HG03159 (cell line): ENCODE results near the gene TP53TG3F.
"Not testable (repeated sequence)": the region's sequence is repeated elsewhere in the genome, so short reads cannot be mapped to it uniquely, and the experiment has no call there.

Source experiments
- ATAC-seq: cut with Tn5 transposase; IDR thresholded peaks from one replicate; pipeline ENCODE4 v1.9.1; 2021; ENCODE audit warnings: mild to moderate bottlenecking, moderate library complexity; ENCODE audit not compliant: unreplicated experiment

The TP53TG3F gene, protein sequence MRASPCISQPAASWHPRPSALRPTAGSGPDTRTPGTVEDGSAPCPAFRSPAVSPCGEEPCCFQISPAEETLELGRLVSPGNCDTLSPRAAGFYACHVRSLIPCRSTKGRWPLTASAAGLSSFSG

DNA sequence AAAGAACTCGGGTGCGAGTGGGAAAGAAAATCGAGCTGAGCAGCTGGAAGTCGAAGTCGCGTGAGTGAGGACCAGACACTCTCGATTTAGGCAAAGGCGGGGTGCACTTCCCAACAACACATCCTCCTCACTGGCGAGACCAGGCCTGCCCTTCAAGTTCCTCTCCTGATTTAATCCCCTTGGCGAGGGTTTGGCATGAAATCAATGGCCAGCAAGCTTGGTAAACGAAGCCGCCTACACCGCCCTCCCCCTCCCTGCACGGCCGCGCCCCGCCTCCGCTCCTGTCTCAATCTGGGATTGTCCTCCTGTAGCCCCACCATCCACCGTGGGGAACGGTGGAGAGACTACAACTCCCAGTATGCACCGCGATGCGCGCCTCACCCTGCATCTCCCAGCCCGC is at the start of gene TP53TG3F:
TSS of gene TP53TG3F (plus strand) at position 301 of the 400 bp plus-strand sequence. CDS start at position 369, 68 bp downstream.
- ATAC-seq: not testable (repeated sequence)

DNA sequence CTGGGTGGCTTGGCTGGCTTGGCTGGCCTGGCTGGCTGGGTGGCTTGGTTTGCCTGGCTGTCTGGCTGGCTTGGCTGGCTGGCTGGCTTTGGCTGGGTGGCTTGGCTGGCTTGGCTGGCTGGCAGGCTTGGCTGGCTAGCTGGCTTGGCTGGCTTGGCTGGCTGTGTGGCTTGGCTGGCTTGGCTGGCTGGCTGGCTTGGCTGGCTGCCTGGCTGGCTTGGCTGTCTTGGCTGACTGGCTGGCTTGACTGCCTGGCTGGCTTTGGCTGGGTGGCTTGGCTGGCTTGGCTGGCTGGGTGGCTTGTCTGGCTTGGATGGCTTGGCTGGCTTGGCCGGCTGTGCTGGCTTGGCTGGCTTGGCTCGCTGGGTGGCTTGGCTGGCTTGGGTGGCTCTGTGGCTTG is 32.2 kb downstream of the TP53TG3F start:
- not testable (repeated sequence) for ATAC-seq

GRCh38 chr16:33507231-33507630 is 47.8 kb downstream of the TP53TG3F start:
- not testable (repeated sequence) for ATAC-seq

DNA sequence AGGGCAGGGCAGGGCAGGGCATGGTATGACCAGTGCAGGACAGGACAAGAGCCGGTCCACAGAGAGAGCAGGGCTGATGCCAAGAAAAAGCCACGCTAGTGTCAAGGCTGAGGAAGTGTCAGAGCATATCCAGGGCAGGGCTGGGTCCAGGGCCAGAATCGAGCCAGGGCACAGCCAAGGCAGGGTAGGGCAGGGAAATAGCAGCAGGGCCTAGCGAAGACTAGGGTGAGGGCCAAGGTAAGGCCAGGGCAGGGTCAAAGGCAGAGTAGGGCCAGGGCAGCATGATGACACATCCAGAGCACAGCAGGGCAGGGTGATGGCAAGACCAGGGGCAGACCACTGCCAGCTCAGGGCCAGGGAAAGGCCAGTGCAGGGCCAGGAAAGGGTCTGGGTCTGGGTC is 49.7 kb downstream of the TP53TG3F start:
- not testable (repeated sequence) for ATAC-seq

- not testable (repeated sequence) for ATAC-seq
Observed at GRCh38 chr16:33509906-33510305, 50.5 kb downstream of the TP53TG3F start.
